Effector memory CD8-positive, alpha-beta T cell (primary cell): ENCODE measurements around the gene PPP1R9B.

ENCODE experiments used
- ATAC-seq: fragments of 150-1000 bp; cut with Tn5 transposase; replicated peaks from 2 replicates; pipeline ENCODE4 v1.10.0; 2021; ENCODE audit warnings: mild to moderate bottlenecking, moderate library complexity
- DNase-seq, 3 experiments: peaks; one replicate each; pipeline ENCODE4 v3.0.0; 2021
- H3K27ac Mint-ChIP-seq, 2 donors: one replicate each; pipeline ENCODE4 v1.8.0; 2022; ENCODE audit warnings: mild to moderate bottlenecking in 2 of 2, mixed read lengths in 2 of 2, moderate library complexity in 2 of 2
- H3K27me3 Mint-ChIP-seq, 2 donors: one replicate each; pipeline ENCODE4 v1.8.0; 2022; ENCODE audit warnings: mixed read lengths in 2 of 2
- H3K36me3 Mint-ChIP-seq: one replicate; pipeline ENCODE4 v1.8.0; 2022; ENCODE audit warnings: mild to moderate bottlenecking, moderate library complexity, mixed read lengths; ENCODE audit not compliant: insufficient read depth
- H3K4me1 Mint-ChIP-seq, 2 donors: one replicate each; pipeline ENCODE4 v1.8.0; 2022; ENCODE audit warnings: low read depth in 2 of 2, mixed read lengths in 2 of 2
- H3K4me3 Mint-ChIP-seq, 2 donors: one replicate each; pipeline ENCODE4 v1.8.0; 2022; ENCODE audit warnings: mild to moderate bottlenecking in 2 of 2, mixed read lengths in 2 of 2, moderate library complexity in 2 of 2
- H3K9me3 Mint-ChIP-seq, 2 donors: one replicate each; pipeline ENCODE4 v1.8.0; 2022; ENCODE audit warnings: mixed read lengths in 2 of 2

The PPP1R9B gene

GRCh38 chr17:50183421-50183994 lies 33.0 kb upstream of the PPP1R9B start:
- DNase-seq = no peak
- Mint-ChIP-seq H3K27me3 (peaks cover 5 to 23% of the 10 kb centered on the region in 2 donors), H3K9me3 (no peaks in the 10 kb centered on the region), H3K4me1 (peaks cover 6 to 15% of the 10 kb centered on the region in 2 donors), H3K4me3 (peak overlapping the region; percentile 15 to 57), H3K36me3 (peaks cover 6% of the 10 kb centered on the region), H3K27ac (peak overlapping the region in 1 of 2 donors; percentile 20)
- peak; percentile 29 for ATAC-seq

DNA sequence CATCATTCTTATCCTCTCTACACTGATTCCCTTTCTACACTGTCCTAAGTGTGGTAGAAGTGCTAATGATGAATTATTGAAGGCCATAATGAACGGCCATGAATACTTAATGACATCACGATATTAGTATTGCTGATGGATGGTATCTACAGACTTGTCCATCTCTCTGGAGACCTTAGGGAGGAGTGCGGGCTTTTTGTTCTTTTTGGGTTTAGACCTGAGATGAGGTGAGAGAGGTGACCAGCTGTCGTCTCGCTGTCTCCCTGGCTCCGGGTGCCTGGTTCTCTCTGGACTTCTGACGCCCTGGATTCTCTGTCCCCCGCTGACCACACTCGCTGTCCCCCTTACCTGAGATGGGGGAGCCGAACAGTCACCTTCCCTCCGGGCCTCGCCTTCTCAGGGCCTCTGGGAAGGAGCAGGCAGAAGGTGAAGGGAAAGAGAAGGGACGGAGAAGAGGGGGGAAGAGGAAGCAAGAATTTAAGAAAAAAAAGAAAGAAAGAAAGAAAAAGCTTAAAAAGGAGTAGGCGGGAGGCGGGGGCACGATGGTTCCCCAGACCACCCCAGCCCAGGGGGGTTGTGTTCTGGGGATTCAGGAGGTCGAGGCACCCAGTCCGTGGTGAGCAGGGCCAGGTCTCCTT lies 32.4 kb upstream of the PPP1R9B start:
- Mint-ChIP-seq H3K9me3 (no peaks in the 10 kb centered on the region), H3K4me1 (peaks cover 12 to 21% of the 10 kb centered on the region in 2 donors), H3K27me3 (peaks cover 6 to 25% of the 10 kb centered on the region in 2 donors), H3K27ac (peak overlapping the region in 1 of 2 donors; percentile 20), H3K4me3 (peak overlapping the region; percentile 39 to 42), H3K36me3 (peaks cover 8% of the 10 kb centered on the region)
- DNase-seq (no peak), ATAC-seq (no peak)

DNA sequence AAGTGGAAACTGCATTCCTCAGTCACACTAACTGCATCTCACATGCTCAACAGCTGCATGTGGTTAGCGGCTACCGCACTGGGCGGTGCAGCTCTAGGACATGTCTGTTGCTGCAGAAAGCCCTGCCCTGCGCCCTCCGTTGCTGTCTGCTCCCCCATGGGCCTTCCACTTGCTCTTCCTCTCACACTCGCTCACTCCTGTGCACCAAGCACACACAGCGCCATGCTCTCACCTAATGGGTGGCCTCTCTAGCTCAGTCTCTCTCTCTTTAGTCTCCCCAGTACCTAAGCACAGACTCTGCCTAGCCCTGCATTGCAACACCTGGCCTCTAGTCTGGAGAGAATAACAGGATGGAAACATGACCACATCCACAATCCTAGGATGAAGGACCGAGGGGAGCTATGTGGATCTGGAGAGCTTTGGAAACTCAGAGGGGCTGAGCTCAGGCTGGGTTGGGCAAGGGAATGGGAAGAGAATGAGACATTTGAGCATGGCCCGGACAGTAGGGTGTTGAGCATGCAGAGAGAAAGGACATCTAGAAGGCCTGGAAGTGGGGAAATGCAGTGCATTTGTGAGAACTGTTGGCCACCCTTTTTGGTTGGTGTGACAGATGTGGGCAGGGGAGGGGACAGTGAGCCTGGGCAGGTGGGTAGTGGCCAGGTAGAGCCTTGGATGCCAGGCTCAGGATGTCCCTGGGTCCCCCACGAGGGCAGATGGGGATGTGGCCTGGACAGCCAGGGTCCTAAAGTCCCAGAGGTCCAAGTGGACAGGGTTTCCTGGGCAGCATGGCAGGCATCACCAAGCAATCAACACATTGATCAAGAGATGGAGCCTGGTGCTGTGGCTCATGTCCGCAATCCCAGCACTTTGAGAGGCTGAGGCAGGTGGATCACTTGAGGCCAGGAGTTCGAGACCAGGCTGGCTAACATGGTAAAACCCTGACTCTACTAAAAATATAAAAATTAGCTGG lies 31.4 kb upstream of the PPP1R9B start:
- Mint-ChIP-seq H3K9me3 (no peaks in the 10 kb centered on the region), H3K27me3 (peaks cover 6 to 24% of the 10 kb centered on the region in 2 donors), H3K36me3 (peaks cover 8% of the 10 kb centered on the region), H3K4me1 (peaks cover 12 to 21% of the 10 kb centered on the region in 2 donors), H3K27ac (peak overlapping the region in 1 of 2 donors; percentile 20), H3K4me3 (no peak overlapping the region)
- ATAC-seq (no peak), DNase-seq (no peak)

DNA sequence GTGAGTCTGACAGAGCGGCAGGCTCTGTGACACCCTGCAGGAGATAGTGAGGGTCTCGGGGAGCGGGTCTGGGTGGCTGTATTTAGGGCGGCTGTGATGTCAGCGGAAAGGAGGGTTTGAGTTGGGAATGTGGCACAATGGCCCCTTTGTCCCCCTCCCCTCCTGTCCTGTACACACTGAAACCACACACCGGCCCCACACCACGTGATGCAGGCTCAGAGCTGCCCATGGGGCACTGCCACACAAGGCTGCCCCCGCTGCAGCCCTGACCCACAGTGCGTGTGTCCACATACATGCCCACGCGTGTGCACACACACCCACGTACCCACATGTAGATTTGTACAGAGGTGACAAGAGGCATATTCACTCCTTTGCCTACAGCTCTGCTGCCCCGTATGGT lies 30.7 kb upstream of the PPP1R9B start:
- Mint-ChIP-seq H3K36me3 (peaks cover 8% of the 10 kb centered on the region), H3K27me3 (peaks cover 6 to 19% of the 10 kb centered on the region in 2 donors), H3K4me1 (peaks cover 12 to 21% of the 10 kb centered on the region in 2 donors), H3K4me3 (no peak overlapping the region), H3K27ac (no peak overlapping the region), H3K9me3 (no peaks in the 10 kb centered on the region)
- no peak for DNase-seq
- no peak for ATAC-seq

GRCh38 chr17:50180620-50181019 lies 30.1 kb upstream of the PPP1R9B start:
- Mint-ChIP-seq H3K27me3 (peaks cover 6 to 18% of the 10 kb centered on the region in 2 donors), H3K36me3 (peaks cover 8% of the 10 kb centered on the region), H3K9me3 (no peaks in the 10 kb centered on the region), H3K27ac (no peak overlapping the region), H3K4me3 (no peak overlapping the region), H3K4me1 (peaks cover 12 to 21% of the 10 kb centered on the region in 2 donors)
- no peak for DNase-seq
- no peak for ATAC-seq

DNA sequence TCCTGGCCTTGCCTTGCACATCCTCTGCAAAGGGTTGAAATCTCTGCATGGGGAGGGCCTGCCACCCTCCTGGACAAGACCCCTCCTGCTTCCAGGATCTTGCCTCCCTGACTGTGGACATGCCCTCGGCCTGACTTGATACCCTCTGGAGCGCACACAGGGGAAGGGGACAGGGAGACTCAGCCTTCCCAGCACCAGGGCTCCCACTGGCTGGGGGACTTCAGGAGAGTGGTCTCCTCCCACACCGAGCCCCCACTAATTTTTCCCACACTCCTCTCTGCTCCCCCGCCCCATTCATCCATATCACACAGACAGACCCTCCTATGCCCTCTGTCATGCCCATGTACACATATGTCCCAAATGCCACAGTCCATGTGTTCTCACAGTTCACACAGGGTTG lies 29.6 kb upstream of the PPP1R9B start:
- Mint-ChIP-seq H3K4me1 (peaks cover 12 to 21% of the 10 kb centered on the region in 2 donors), H3K36me3 (peaks cover 8% of the 10 kb centered on the region), H3K27me3 (peaks cover 6 to 18% of the 10 kb centered on the region in 2 donors), H3K27ac (no peak overlapping the region), H3K4me3 (no peak overlapping the region), H3K9me3 (no peaks in the 10 kb centered on the region)
- ATAC-seq (no peak), DNase-seq (no peak)

DNA sequence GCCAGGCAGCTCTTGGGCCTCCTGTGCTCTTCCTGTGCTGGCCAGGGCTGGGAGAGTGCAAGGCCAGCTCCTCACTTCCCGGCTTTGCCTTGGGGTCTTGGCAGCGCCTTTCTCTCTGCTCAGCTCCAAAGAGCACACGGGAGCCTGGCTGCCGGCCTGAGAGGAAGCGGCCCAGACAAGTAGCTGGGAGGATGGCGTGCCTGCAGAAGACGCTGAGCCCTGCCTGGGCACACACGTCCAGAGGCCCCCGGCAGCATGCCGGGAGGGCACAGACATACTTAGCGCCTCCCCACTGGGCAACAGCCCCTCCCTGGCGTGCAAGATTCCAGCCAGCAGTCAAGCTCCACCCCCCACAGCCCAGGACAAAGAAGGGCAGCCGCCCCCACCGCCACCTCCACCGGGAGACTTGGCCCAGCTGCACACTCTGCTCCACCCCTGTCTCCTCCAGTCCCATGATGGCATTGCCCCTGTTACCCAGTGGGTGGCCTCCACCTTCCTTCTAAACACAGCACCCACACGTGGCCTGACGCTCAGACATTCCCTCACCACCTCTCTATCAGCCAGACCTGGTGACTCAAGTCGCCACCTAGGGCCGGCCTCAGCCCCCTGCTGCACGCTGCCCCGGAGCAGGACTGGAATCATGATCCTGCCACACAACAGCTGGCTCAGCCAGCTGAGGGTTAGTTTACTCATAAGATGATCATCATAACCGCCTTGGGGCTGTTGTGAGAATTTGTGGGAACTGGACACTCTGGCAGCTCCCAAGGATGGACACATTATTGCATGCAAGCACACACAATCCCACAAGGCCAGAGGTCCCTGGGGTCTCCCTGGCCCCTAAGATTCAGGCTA lies 27.7 kb upstream of the PPP1R9B start:
- peak in 2 of 3 experiments; percentile 26 to 27 for DNase-seq
- no peaks in the 10 kb centered on the region for H3K9me3 Mint-ChIP-seq
- peaks cover 6 to 12% of the 10 kb centered on the region in 2 donors for H3K4me1 Mint-ChIP-seq
- peaks cover 6% of the 10 kb centered on the region for H3K36me3 Mint-ChIP-seq
- H3K27me3 Mint-ChIP-seq = peaks cover 6 to 18% of the 10 kb centered on the region in 2 donors
- H3K4me3 Mint-ChIP-seq = peak overlapping the region in 1 of 2 donors; percentile 53
- H3K27ac Mint-ChIP-seq = peak overlapping the region in 1 of 2 donors; percentile 77
- peak; percentile 93 for ATAC-seq

DNA sequence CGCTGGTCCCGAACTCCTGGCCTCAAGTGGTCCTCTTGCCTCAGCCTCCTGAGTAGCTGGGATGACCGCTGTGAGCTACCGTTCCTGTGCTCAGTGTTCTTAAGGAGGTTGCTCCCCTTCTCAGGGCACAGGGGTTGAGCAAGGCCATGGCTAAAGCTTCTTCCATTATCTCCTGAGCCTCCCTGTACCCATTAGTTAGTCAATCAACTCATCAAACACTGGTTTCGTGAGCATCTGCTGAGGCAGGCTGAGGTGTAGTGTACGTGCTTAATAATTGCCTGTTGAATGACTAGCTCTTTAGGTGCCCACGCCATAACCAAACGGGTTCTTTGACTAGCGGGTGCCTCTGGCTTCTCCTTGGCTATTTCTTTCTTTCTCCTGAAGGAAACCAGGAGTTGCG lies 27.0 kb upstream of the PPP1R9B start:
- no peak for DNase-seq
- H3K4me3 Mint-ChIP-seq = no peak overlapping the region
- H3K4me1 Mint-ChIP-seq = peaks cover 6 to 9% of the 10 kb centered on the region in 2 donors
- H3K27me3 Mint-ChIP-seq = peaks cover 6 to 18% of the 10 kb centered on the region in 2 donors
- H3K36me3 Mint-ChIP-seq = peaks cover 3% of the 10 kb centered on the region
- H3K27ac Mint-ChIP-seq = peak overlapping the region in 1 of 2 donors; percentile 60
- no peaks in the 10 kb centered on the region for H3K9me3 Mint-ChIP-seq
- ATAC-seq = no peak

DNA sequence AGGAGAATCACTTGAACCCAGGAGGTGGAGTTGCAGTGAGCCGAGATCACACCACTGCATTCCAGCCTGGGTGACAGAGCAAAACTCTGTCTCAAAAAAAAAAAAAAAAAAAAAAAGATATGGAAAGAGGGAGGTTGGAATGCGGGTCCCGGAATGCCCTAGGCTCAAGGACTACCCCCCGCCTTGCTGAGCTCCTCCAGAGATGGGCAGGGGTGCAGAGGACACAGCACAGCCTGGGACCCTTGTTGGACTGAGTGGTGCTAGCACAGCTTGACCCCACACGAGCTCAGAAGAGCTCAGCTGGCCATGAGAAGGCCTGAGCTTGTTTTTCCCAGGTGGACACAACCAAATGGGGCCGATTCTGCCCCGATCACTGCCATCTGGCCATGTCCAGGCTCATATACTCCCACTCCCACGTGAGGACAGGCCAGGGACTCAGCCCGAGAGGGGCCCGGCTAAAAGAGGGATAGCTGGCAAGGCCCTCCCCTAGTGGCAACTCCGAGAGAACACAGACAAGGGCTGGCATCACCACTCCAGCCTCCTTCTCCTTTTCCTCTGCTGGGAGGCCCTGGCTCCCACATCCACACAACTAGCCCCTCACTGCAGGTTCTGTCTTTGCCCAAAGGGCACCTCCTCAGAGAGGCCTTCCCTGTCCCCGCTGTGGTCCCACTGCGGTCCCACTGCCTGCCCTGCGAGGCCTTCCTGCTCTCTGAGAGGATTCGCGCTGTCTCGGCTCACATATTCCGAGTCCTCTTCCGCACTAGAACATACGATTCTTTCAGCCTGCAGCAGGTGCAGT lies 26.3 kb upstream of the PPP1R9B start:
- H3K9me3 Mint-ChIP-seq = no peaks in the 10 kb centered on the region
- no peak for DNase-seq

GRCh38 chr17:50175035-50175807 lies 24.7 kb upstream of the PPP1R9B start:
- H3K27ac Mint-ChIP-seq = no peak overlapping the region
- DNase-seq (no peak), ATAC-seq (no peak)
- H3K27me3 Mint-ChIP-seq = peaks cover 6 to 18% of the 10 kb centered on the region in 2 donors
- H3K9me3 Mint-ChIP-seq = no peaks in the 10 kb centered on the region
- H3K36me3 Mint-ChIP-seq = peaks cover 12% of the 10 kb centered on the region
- no peak overlapping the region for H3K4me3 Mint-ChIP-seq
- peaks cover 6% of the 10 kb centered on the region in 2 donors for H3K4me1 Mint-ChIP-seq

More for the DNA sequence above, 26.3 kb upstream of the PPP1R9B start:
- no peak for ATAC-seq
- Mint-ChIP-seq H3K4me1 (peaks cover 6% of the 10 kb centered on the region in 2 donors), H3K27me3 (peaks cover 6 to 18% of the 10 kb centered on the region in 2 donors), H3K4me3 (no peak overlapping the region), H3K27ac (peak overlapping the region in 1 of 2 donors; percentile 60), H3K36me3 (peaks cover 7% of the 10 kb centered on the region)

DNA sequence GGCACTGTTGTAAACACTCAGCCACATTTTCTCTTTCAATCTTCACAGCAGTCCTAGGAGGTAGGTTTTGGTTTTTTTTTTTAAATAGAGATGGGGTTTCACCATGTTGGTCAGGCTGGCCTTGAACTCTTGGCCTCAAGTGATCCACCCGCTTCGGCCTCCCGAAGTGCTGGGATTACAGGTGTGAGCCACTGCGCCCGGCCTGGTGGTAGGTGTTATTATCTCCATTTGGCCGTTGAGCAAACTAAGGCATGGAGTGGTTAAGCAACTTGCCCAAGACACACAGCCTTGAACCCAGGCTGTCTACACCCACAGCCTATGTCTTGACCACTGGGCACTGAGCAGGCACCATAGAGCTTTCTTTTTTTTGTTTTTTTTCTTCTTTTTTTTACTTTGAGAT lies 24.0 kb upstream of the PPP1R9B start:
- no peaks in the 10 kb centered on the region for H3K9me3 Mint-ChIP-seq
- no peak overlapping the region for H3K27ac Mint-ChIP-seq
- peaks cover 6 to 19% of the 10 kb centered on the region in 2 donors for H3K27me3 Mint-ChIP-seq
- no peak for DNase-seq
- no peak for ATAC-seq
- H3K36me3 Mint-ChIP-seq = peaks cover 18% of the 10 kb centered on the region
- peaks cover 7% of the 10 kb centered on the region in 2 donors for H3K4me1 Mint-ChIP-seq
- H3K4me3 Mint-ChIP-seq = no peak overlapping the region
